ENCODE results near the gene STAMBP. TPM values are rescaled to one million over a fixed set of nuclear protein-coding genes. Genes with fewer than 3 reads are reported as not detected.

The STAMBP gene
- total and polyA plus RNA-seq, 2 donors (not counting 1 experiment from before 2014, with no cell fraction given) = 23.3 to 44.2 TPM

DNA sequence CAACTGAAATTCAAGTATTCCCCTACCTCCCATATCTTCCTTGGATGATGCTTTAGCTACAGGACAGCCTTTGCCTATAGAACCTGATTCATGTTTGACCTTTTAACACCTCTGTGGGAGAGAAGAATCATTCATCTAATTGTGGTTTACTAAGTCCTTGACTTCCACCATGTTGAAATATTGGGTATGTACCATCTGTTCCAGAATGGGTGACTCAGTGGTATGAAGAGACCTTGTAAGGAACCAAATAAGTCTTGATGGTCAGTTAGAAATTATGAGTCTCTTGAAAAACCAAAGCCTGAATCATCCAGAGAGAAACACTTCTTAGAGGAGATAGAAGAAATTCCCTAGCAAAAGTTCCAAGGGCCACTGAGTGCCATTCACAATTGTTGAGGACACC lies 27.5 kb downstream of the STAMBP start:
- H3K27me3 ChIP-seq (ENCODE audit: control insufficient read depth, insufficient read depth, low read length) = no peaks in the 10 kb centered on the region
- H3K4me3 ChIP-seq (replicated peaks in 1 of 4; ENCODE audit: control extremely low read depth in 1 of 4, insufficient read depth in 1 of 4, low read depth in 3 of 4, low read length in 4 of 4) = no peak overlapping the region
- DNase-seq (ENCODE audit: low read depth in 2 of 2) = peak; percentile 84 to 99
- TF ChIP-seq EZH2 (IDR thresholded peaks at IDR 0.05; ENCODE audit: low read length, missing control alignments) = no peak
- TF ChIP-seq, protein P1, sequence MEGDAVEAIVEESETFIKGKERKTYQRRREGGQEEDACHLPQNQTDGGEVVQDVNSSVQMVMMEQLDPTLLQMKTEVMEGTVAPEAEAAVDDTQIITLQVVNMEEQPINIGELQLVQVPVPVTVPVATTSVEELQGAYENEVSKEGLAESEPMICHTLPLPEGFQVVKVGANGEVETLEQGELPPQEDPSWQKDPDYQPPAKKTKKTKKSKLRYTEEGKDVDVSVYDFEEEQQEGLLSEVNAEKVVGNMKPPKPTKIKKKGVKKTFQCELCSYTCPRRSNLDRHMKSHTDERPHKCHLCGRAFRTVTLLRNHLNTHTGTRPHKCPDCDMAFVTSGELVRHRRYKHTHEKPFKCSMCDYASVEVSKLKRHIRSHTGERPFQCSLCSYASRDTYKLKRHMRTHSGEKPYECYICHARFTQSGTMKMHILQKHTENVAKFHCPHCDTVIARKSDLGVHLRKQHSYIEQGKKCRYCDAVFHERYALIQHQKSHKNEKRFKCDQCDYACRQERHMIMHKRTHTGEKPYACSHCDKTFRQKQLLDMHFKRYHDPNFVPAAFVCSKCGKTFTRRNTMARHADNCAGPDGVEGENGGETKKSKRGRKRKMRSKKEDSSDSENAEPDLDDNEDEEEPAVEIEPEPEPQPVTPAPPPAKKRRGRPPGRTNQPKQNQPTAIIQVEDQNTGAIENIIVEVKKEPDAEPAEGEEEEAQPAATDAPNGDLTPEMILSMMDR (conservative IDR thresholded peaks at IDR 0.05 in 1 of 2, IDR thresholded peaks at IDR 0.05 in 1 of 2; ENCODE audit: low read depth in 1 of 2, low read length in 2 of 2) = no peak
- no peaks in the 10 kb centered on the region for H3K9me3 ChIP-seq (ENCODE audit: control insufficient read depth, insufficient read depth, low read depth, low read length)
- no peak overlapping the region for H3K4me2 ChIP-seq (ENCODE audit: extremely low read depth, insufficient read depth, low read length)
- H3K79me2 ChIP-seq (ENCODE audit: control insufficient read depth, insufficient read depth, low read length) = no peaks in the 10 kb centered on the region
- H3K9ac ChIP-seq (ENCODE audit: insufficient read depth, low read length) = no peak overlapping the region
- H3K27ac ChIP-seq (ENCODE audit: insufficient read depth, low read length) = no peak overlapping the region
- H3K4me1 ChIP-seq (ENCODE audit: control insufficient read depth, extremely low read depth, insufficient read depth, low read length) = peaks cover 15% of the 10 kb centered on the region
- H2AFZ ChIP-seq (ENCODE audit: low read length) = no peak overlapping the region
- no peaks in the 10 kb centered on the region for H4K20me1 ChIP-seq (ENCODE audit: control insufficient read depth, extremely low read depth, insufficient read depth, low read length)
- peaks cover 1% of the 10 kb centered on the region for H3K36me3 ChIP-seq (ENCODE audit: control insufficient read depth, insufficient read depth, low read length)

DNA sequence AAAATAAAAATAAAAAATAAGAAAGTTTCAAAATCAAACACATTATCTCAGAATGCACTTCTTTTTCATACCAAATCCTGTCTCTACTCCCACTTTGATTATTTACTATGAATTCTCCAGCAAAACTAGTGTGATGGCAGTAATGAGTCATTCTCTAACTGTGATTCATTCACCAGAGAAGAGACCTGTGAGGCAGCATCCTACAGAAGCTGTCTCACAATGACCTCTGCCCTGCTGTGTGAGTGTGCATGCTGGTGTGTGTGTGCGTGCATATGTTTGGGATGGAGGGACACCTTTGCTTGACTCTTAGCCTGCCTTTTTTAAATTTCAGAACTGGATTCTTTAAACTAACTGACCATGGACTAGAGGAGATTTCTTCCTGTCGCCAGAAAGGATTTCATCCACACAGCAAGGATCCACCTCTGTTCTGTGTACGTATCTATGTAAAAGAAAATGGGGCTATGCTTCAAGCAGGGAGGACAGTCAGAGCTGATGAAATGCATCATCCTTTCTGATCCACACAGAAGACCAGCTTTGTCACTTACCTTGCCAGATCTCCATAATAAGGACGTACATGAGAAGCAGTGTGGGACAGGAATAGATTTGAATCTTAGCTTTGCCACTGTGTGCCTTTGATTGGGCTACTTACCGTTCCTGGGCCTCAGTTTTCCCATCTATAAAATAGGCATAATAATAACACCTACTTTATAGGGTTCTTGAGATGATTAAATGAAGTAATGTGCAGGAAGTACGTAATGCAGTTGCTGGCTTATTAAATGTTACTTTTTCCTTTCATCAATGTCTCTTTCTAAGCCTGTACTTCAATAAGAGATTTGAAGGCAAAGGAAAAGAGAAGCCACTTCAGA lies 31.2 kb downstream of the STAMBP start:
- no peak for TF ChIP-seq EZH2 (IDR thresholded peaks at IDR 0.05; ENCODE audit: low read length, missing control alignments)
- TF ChIP-seq, protein P1 (conservative IDR thresholded peaks at IDR 0.05 in 1 of 2, IDR thresholded peaks at IDR 0.05 in 1 of 2; ENCODE audit: low read depth in 1 of 2, low read length in 2 of 2) = no peak
- H3K4me2 ChIP-seq (ENCODE audit: extremely low read depth, insufficient read depth, low read length) = no peak overlapping the region
- no peaks in the 10 kb centered on the region for H3K27me3 ChIP-seq (ENCODE audit: control insufficient read depth, insufficient read depth, low read length)
- no peaks in the 10 kb centered on the region for H4K20me1 ChIP-seq (ENCODE audit: control insufficient read depth, extremely low read depth, insufficient read depth, low read length)
- peaks cover 3% of the 10 kb centered on the region for H3K36me3 ChIP-seq (ENCODE audit: control insufficient read depth, insufficient read depth, low read length)
- no peak overlapping the region for H3K27ac ChIP-seq (ENCODE audit: insufficient read depth, low read length)
- DNase-seq (ENCODE audit: low read depth in 2 of 2) = peak; percentile 82 to 91
- H3K4me1 ChIP-seq (ENCODE audit: control insufficient read depth, extremely low read depth, insufficient read depth, low read length) = peaks cover 9% of the 10 kb centered on the region
- H3K9ac ChIP-seq (ENCODE audit: insufficient read depth, low read length) = no peak overlapping the region
- no peak overlapping the region for H3K4me3 ChIP-seq (replicated peaks in 1 of 4; ENCODE audit: control extremely low read depth in 1 of 4, insufficient read depth in 1 of 4, low read depth in 3 of 4, low read length in 4 of 4)
- H2AFZ ChIP-seq (ENCODE audit: low read length) = no peak overlapping the region
- no peaks in the 10 kb centered on the region for H3K79me2 ChIP-seq (ENCODE audit: control insufficient read depth, insufficient read depth, low read length)
- H3K9me3 ChIP-seq (ENCODE audit: control insufficient read depth, insufficient read depth, low read depth, low read length) = no peaks in the 10 kb centered on the region

DNA sequence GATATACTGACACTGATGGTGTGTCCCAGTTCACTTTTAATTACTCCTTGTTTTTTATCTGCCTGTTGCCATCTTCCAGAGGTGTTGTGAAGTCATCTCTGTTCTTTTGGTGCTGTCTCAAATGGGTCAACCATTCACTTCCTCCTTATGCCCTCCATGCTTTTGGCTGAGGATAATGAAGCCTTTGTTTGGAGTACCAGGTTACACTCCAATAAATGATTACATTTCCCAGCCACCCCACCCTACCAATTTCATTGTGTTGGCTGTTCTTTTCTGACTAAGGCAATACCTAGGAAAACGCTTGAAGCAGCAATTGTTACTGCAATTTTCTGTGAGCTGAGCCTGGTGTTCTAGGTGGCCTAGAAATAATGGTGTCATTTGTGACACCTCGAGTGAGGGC lies 34.2 kb downstream of the STAMBP start:
- no peaks in the 10 kb centered on the region for H3K27me3 ChIP-seq (ENCODE audit: control insufficient read depth, insufficient read depth, low read length)
- TF ChIP-seq, protein P1 (conservative IDR thresholded peaks at IDR 0.05 in 1 of 2, IDR thresholded peaks at IDR 0.05 in 1 of 2; ENCODE audit: low read depth in 1 of 2, low read length in 2 of 2) = no peak
- TF ChIP-seq EZH2 (IDR thresholded peaks at IDR 0.05; ENCODE audit: low read length, missing control alignments) = no peak
- H3K4me3 ChIP-seq (replicated peaks in 1 of 4; ENCODE audit: control extremely low read depth in 1 of 4, insufficient read depth in 1 of 4, low read depth in 3 of 4, low read length in 4 of 4) = no peak overlapping the region
- no peak overlapping the region for H2AFZ ChIP-seq (ENCODE audit: low read length)
- no peak for DNase-seq (ENCODE audit: low read depth in 2 of 2)
- no peak overlapping the region for H3K27ac ChIP-seq (ENCODE audit: insufficient read depth, low read length)
- H4K20me1 ChIP-seq (ENCODE audit: control insufficient read depth, extremely low read depth, insufficient read depth, low read length) = no peaks in the 10 kb centered on the region
- H3K79me2 ChIP-seq (ENCODE audit: control insufficient read depth, insufficient read depth, low read length) = no peaks in the 10 kb centered on the region
- H3K9ac ChIP-seq (ENCODE audit: insufficient read depth, low read length) = no peak overlapping the region
- H3K4me1 ChIP-seq (ENCODE audit: control insufficient read depth, extremely low read depth, insufficient read depth, low read length) = peaks cover 4% of the 10 kb centered on the region
- H3K36me3 ChIP-seq (ENCODE audit: control insufficient read depth, insufficient read depth, low read length) = peaks cover 5% of the 10 kb centered on the region
- H3K9me3 ChIP-seq (ENCODE audit: control insufficient read depth, insufficient read depth, low read depth, low read length) = no peaks in the 10 kb centered on the region
- H3K4me2 ChIP-seq (ENCODE audit: extremely low read depth, insufficient read depth, low read length) = no peak overlapping the region
